HL-60 (cell line): Measurements from ENCODE around the gene AKAP10.
A peak's percentile ranks its signal among the peaks of the same experiment; 100 is the strongest.
"Not testable (repeated sequence)": the region's sequence is repeated elsewhere in the genome, so short reads cannot be mapped to it uniquely, and the experiment has no call there.

Experiments used
- DNase-seq, 2 experiments: peaks; one replicate each; pipeline ENCODE4 v3.0.0-alpha.2; 2010 to 2020; ENCODE audit warnings: low read depth in 1 of 2, low spot score in 1 of 2
- H3K27ac ChIP-seq: fragments of 250-450 bp; sonication (Bioruptor Pico); replicated peaks from 2 replicates; pipeline ENCODE4 v1.5.1; 2020; ENCODE audit warnings: mild to moderate bottlenecking, moderate library complexity
- H3K27me3 ChIP-seq: fragments of 250-450 bp; sonication (Bioruptor Pico); 2 replicates; pipeline ENCODE4 v1.5.1; 2021; ENCODE audit warnings: mild to moderate bottlenecking, moderate library complexity; ENCODE audit not compliant: insufficient read depth, poor library complexity, severe bottlenecking
- H3K4me3 ChIP-seq: replicated peaks from 2 replicates; pipeline ENCODE4 v1.5.1; 2011; ENCODE audit warnings: mild to moderate bottlenecking, control low read depth, low read length; ENCODE audit not compliant: insufficient read depth
- CTCF ChIP-seq: IDR thresholded peaks from one replicate; pipeline ENCODE4 v1.5.1; 2011; ENCODE audit warnings: low read length, control low read depth, inconsistent platforms; ENCODE audit not compliant: insufficient read depth
- GABPA ChIP-seq: IDR thresholded peaks from 2 replicates; pipeline ENCODE4 v1.6.1; 2012; ENCODE audit warnings: low read depth
- POLR2AphosphoS5 ChIP-seq: IDR thresholded peaks from 2 replicates; pipeline ENCODE4 v1.6.1; 2012; ENCODE audit warnings: low read depth
- REST ChIP-seq: IDR thresholded peaks from 2 replicates; pipeline ENCODE4 v1.6.1; 2012; ENCODE audit warnings: low read depth; ENCODE audit not compliant: insufficient replicate concordance
- SPI1 ChIP-seq: IDR thresholded peaks from 2 replicates; pipeline ENCODE4 v1.6.1; 2012; ENCODE audit warnings: low read depth, mild to moderate bottlenecking, borderline replicate concordance

The AKAP10 gene

DNA sequence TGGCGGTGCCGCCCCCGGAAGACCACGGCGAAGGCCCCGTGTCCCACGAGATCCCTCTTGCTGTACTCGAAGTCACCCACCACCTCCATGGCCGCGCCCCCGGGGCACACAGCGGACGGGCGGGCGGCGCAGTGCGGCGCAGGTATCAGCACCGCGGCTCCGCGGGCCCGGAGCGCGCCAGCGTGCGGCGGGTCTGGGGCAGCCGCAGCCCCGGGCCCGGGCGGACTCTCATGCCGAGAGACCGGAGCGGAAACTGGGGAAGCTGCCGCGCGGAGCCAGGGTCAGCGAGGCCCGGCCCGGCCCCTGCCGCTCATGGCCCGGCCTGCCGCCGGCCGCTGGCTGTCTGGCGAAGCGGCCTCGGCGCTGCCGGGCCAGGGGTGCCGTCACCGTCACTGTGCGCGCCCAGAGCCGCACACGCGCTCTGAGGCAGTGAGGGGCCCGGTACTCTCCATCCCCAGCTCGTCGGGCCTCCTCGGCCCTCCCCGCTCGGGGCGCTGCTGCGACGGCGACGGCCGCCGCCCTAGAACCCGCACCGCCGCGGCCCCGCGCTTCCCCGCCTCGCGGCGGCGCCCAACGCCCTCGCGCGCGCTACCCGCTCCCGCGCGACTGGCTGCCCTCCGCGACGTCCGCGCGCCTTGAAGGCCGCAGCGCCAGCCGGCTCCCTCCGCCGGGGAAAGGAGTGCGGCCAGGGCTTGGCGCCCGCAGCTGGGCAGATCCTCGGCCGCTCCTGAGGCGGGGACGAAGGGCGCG is 110.1 kb downstream of the AKAP10 start, which contains the start of gene ULK2:
Gene ULK2, minus strand, starts transcription at position 608 of the 750 bp plus-strand sequence. Its CDS starts 519 bp downstream, at position 89.
- Histone ChIP-seq H3K27me3 (no peaks in the 10 kb centered on the region), H3K27ac (no peak within 1 kb of the TSS), H3K4me3 (peak within 1 kb of the TSS; percentile 43)
- TF ChIP-seq CTCF (no peak), SPI1 (no peak), REST (no peak), POLR2AphosphoS5 (no peak), GABPA (no peak)
- peak in 1 of 2 experiments; percentile 1 for DNase-seq

GRCh38 chr17:19867079-19867328 is 110.6 kb downstream of the AKAP10 start:
- TF ChIP-seq POLR2AphosphoS5 (no peak), GABPA (no peak), REST (no peak)
- H3K27ac ChIP-seq, result no peak overlapping the region
- DNase-seq, result peak in 1 of 2 experiments; percentile 28

GRCh38 chr17:19865021-19865420 is 112.6 kb downstream of the AKAP10 start:
- no peak overlapping the region for H3K4me3 ChIP-seq
- TF ChIP-seq CTCF, result no peak
- no peak for TF ChIP-seq SPI1
- TF ChIP-seq GABPA, result no peak
- no peak for TF ChIP-seq REST
- no peak for TF ChIP-seq POLR2AphosphoS5

More at GRCh38 chr17:19867079-19867328, 110.6 kb downstream of the AKAP10 start:
- Histone ChIP-seq H3K27me3 (no peaks in the 10 kb centered on the region), H3K4me3 (peak overlapping the region; percentile 43)

GRCh38 chr17:19860647-19861177 is 116.9 kb downstream of the AKAP10 start:
- DNase-seq, H3K4me3 ChIP-seq, H3K27ac ChIP-seq, H3K27me3 ChIP-seq: not testable (repeated sequence)

More at GRCh38 chr17:19865021-19865420, 112.6 kb downstream of the AKAP10 start:
- H3K27ac ChIP-seq, result no peak overlapping the region
- DNase-seq, result no peak
- H3K27me3 ChIP-seq, result no peaks in the 10 kb centered on the region
